ENCODE measurements around the gene ACBD7.

Gene ACBD7

DNA sequence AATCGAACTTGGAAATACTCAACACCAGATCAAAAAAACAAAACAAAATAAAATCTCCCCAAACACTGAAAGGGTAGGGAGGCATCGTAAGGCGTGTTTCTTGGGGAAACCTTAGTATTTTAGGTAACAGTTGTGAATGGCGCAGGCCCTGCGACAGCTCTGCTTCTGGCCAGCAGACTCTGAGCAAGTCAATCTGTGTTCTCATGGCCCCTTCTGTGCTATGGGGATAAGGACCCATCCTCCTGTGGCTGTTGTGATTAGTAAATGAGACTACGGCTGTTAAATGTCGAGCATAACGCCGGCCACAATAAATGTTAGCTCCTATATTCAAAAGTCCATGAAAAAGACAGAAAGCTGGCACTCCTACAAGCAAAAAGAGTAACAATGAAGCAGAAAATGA is 35.6 kb upstream of the ACBD7 start:
- DNase-seq (ENCODE audit: extremely low read depth, low read depth): no peak
- TF ChIP-seq, protein P1, sequence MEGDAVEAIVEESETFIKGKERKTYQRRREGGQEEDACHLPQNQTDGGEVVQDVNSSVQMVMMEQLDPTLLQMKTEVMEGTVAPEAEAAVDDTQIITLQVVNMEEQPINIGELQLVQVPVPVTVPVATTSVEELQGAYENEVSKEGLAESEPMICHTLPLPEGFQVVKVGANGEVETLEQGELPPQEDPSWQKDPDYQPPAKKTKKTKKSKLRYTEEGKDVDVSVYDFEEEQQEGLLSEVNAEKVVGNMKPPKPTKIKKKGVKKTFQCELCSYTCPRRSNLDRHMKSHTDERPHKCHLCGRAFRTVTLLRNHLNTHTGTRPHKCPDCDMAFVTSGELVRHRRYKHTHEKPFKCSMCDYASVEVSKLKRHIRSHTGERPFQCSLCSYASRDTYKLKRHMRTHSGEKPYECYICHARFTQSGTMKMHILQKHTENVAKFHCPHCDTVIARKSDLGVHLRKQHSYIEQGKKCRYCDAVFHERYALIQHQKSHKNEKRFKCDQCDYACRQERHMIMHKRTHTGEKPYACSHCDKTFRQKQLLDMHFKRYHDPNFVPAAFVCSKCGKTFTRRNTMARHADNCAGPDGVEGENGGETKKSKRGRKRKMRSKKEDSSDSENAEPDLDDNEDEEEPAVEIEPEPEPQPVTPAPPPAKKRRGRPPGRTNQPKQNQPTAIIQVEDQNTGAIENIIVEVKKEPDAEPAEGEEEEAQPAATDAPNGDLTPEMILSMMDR (IDR thresholded peaks at IDR 0.05; ENCODE audit: low read depth, low read length, missing control alignments): no peak
- H3K4me3 ChIP-seq (replicated peaks; ENCODE audit: low read depth, low read length): no peak overlapping the region

DNA sequence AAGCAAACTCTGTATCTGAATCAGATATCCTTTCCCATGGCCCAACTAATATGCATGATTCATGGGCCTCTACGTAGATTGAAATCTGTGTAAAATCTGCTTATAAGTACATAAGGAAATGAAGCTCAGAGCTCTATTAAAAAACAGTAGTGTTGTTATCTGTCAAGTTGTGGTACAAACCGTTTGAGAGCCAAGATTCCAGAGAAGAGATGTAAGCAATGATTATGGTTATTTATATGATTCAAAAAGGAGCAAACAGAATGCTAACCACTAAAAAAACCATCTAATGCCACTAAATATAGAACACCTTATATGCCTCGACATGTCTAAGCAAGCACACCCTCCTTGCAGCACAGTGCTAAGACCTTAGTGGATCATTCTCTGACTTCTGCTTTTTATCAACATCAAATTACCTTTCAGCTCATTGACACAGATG is 35.2 kb upstream of the ACBD7 start:
- DNase-seq (ENCODE audit: extremely low read depth, low read depth): peak; percentile 25
- H3K4me3 ChIP-seq (replicated peaks; ENCODE audit: low read depth, low read length): no peak overlapping the region
- TF ChIP-seq, protein P1 (IDR thresholded peaks at IDR 0.05; ENCODE audit: low read depth, low read length, missing control alignments): no peak

DNA sequence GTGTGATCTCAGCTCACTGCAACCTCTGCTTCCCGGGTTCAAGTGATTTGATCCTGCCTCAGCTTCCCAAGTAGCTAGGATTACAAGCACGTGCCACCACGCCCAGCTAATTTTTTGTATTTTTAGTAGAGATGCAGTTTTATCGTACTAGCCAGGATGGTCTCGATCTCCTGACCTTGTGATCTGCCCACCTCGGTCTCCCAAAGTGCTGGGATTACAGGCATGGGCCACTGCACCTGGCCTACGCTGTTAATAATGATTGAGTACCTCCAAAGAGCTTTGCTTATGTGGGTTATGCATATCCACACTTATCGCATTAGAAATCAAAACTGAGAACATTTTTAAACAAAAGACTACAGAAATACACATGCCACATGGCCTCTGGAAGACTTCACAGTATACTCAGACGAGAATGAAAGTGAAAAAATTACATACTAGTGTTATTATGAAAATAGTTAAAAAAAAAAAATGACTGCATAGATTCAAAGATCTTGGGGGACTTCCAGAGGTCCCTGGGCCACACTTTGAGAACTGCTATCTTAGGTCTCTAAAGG is 34.0 kb upstream of the ACBD7 start:
- no peak for DNase-seq (ENCODE audit: extremely low read depth, low read depth)
- TF ChIP-seq, protein P1 (IDR thresholded peaks at IDR 0.05; ENCODE audit: low read depth, low read length, missing control alignments): no peak
- no peak overlapping the region for H3K4me3 ChIP-seq (replicated peaks; ENCODE audit: low read depth, low read length)

DNA sequence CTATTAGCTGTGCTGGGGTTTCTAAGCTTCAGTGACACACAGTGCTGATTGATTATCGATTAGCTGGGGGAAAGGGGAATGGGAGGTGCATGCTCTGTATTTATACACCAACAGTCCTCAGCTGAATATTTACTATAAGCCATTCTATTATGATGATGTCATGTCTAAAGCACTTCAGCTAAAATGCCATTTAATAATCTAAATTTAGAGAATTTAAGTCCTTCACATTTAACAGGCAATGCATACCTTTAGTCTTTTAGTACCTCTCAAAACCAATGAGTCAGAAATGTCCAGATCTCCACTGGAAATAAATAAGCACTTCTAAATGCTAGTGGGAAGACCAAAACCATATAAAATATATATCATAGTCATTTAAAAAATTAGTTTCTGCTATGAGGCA is 33.1 kb upstream of the ACBD7 start:
- no peak overlapping the region for H3K4me3 ChIP-seq (replicated peaks; ENCODE audit: low read depth, low read length)
- TF ChIP-seq, protein P1 (IDR thresholded peaks at IDR 0.05; ENCODE audit: low read depth, low read length, missing control alignments): no peak
- no peak for DNase-seq (ENCODE audit: extremely low read depth, low read depth)

DNA sequence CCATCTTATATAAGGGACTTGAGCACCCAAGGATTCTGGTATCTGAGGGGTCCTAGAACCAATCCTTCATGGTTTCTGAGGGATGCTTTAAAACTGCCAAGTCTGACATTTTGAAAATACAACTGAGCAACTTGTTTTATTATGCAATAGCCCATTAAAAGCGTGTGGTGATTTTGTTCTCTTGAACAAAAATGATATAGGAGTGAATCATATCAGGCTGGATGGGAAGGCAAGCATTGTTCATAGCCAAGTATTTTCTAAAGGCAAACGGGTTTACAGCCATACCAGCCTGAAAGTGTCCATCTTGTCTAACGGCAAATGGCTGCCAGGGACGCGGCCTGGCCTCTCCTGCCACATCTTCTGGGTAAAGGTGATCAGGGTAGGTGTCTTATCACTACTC is 31.9 kb upstream of the ACBD7 start:
- no peak overlapping the region for H3K4me3 ChIP-seq (replicated peaks; ENCODE audit: low read depth, low read length)
- TF ChIP-seq, protein P1 (IDR thresholded peaks at IDR 0.05; ENCODE audit: low read depth, low read length, missing control alignments): no peak
- DNase-seq (ENCODE audit: extremely low read depth, low read depth): no peak

DNA sequence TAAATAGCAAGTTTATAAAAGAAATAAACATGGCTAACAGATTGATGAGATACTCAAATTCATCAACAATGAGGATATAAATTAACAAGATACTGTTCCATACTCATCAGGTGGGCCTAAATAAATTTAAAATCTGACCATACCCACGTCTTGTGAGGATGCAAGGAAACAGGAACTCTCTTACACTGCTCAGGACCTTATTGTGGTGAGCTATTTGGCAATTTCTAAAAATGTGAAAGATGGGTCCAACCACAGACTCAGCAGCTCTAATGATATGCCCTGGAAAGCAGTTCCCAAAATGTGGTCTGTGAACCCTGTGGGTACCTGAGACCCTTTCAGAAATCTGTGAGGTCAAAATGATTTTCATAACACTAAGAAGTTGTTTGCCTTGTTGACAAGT is 30.0 kb upstream of the ACBD7 start:
- TF ChIP-seq, protein P1 (IDR thresholded peaks at IDR 0.05; ENCODE audit: low read depth, low read length, missing control alignments): no peak

DNA sequence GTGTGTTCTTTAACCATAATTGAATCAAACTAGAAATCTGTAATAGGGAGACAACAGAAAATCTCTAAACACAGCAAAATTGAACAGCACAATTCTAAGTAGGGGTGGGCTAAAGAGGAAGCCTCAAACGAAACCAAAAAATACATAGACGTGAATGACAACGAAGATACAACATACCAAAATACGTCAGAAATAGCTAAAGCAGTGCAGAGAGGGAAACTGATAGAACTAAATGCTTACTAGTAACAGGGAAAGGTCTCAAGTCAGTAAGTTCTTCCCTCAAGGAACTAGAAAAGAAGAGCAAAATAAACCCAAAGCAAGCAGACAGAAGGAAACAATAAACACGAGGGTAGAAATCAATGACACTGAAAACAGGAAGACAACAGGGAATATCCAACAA is 27.6 kb upstream of the ACBD7 start:
- TF ChIP-seq, protein P1 (IDR thresholded peaks at IDR 0.05; ENCODE audit: low read depth, low read length, missing control alignments): no peak
- no peak overlapping the region for H3K4me3 ChIP-seq (replicated peaks; ENCODE audit: low read depth, low read length)
- DNase-seq (ENCODE audit: extremely low read depth, low read depth): no peak

More for the DNA sequence above, 30.0 kb upstream of the ACBD7 start:
- DNase-seq (ENCODE audit: extremely low read depth, low read depth): no peak
- H3K4me3 ChIP-seq (replicated peaks; ENCODE audit: low read depth, low read length): no peak overlapping the region

Measured in HFF-Myc (cell line).